ENCODE measurements around the gene ME3. TPM values are rescaled to one million over a fixed set of nuclear protein-coding genes. Genes with fewer than 3 reads are reported as not detected.

ME3 gene
- total RNA-seq, 1 donor from 2014 or later = 16.7 TPM

DNA sequence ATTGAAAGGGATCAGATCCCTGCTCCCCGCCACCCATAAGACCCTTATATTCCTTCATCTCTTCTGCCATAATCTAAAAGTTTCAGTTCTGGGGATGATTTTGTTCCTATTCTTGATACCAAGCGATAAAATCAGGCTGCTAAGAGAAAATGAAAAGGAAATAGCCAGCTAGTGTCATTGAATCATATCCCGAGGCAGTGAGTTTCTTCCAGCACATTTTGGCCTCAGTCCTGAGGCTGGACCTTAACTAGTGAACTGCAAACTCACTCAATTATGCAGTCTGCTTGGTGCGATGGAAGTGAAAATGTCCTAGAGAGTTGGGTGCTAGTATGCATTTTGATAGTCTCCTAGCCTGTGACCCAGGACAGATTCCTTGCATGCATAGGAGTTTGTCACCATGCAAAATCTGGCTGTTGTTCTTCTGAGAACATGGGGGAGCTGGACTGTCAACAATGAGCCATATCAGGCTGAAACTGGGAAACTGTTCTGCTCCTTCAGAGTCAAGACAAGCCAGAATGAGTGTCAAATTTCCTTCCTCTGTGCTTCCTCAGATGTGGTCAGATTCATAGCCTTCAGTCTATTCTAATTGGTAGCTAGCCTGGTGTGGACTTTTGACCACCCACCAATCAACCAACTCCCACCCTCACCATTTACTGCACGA lies 194.8 kb downstream of the ME3 start:
- peaks cover 18 to 30% (median 19%) of the 10 kb centered on the region in 3 donors for H3K4me1 ChIP-seq (ENCODE audit: control insufficient read depth in 3 of 3, insufficient read depth in 3 of 3, low read length in 3 of 3)
- no peak overlapping the region for H3K9ac ChIP-seq (ENCODE audit: low read depth in 1 of 3, low read length in 3 of 3)

DNA sequence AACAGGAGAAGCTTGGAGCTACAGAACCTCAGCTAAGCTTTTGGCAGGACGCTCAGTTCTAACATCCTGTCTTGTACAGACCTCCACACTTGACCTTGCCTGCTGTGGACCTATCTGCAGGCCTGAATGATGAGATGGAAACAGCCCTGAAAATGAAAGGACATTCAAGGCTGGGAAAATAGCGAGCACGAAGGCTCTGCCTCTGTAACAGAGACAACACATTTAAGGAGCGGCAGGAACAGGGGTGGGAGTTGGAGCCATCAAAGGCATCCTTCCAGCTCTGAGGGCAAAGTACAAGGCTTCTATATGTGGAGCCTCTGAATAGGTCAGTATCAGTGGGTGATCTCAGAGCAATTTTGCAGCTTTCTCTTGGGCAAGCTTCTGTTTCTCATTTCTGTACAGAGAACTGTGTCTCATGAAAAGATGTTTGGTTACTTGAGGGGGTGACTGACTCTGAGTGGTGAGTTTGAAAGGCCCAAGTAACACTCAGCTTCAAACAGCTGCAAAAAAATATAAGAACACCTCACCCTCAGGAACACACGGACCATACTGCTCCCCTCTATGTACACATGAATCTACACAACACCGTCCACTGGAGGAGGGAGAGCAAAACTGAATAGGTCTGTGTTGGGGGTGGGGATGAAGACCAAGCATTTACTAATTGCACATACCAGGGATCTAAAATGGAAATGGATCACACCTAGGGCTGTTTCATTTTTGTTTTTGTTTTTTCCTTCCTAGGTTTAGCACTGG lies 196.1 kb downstream of the ME3 start:
- Histone ChIP-seq H3K27ac (ENCODE audit: low read depth, low read length) (no peak overlapping the region), H3K4me3 (ENCODE audit: low read length in 3 of 3) (no peak overlapping the region), H3K9ac (ENCODE audit: low read depth in 1 of 3, low read length in 3 of 3) (peak overlapping the region in 1 of 3 donors; percentile 27), H3K4me1 (ENCODE audit: control insufficient read depth in 3 of 3, insufficient read depth in 3 of 3, low read length in 3 of 3) (peaks cover 18 to 30% (median 19%) of the 10 kb centered on the region in 3 donors), H3K9me3 (ENCODE audit: control insufficient read depth in 3 of 3, low read length in 3 of 3) (no peaks in the 10 kb centered on the region), H3K27me3 (ENCODE audit: control insufficient read depth in 3 of 3, insufficient read depth in 3 of 3, low read length in 3 of 3) (no peaks in the 10 kb centered on the region), H3K36me3 (ENCODE audit: control insufficient read depth in 3 of 3, insufficient read depth in 3 of 3, low read length in 3 of 3) (no peaks in the 10 kb centered on the region)

More for the DNA sequence above, 194.8 kb downstream of the ME3 start:
- Histone ChIP-seq H3K4me3 (ENCODE audit: low read length in 3 of 3) (no peak overlapping the region), H3K27me3 (ENCODE audit: control insufficient read depth in 3 of 3, insufficient read depth in 3 of 3, low read length in 3 of 3) (no peaks in the 10 kb centered on the region), H3K9me3 (ENCODE audit: control insufficient read depth in 3 of 3, low read length in 3 of 3) (no peaks in the 10 kb centered on the region), H3K36me3 (ENCODE audit: control insufficient read depth in 3 of 3, insufficient read depth in 3 of 3, low read length in 3 of 3) (no peaks in the 10 kb centered on the region), H3K27ac (ENCODE audit: low read depth, low read length) (peak overlapping the region; percentile 32)

DNA sequence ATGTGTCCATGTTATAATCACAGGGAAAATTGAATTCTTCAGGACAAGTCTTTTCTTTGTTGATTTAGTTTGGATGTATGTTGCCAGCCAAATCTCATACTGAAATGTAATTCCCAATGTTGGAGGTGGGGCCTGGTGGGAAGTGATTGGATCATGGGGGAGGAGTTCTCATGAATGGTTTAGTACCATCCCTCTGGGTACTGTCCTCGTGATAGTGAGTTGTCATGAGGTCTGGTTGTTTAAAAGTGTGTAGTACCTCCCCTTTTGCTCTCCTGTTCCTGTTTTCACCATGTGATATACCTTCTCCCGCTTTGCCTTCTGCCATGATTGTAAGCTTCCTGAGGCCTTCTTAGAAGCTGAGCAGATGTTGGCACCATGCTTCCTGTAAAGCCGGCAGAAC lies 197.4 kb downstream of the ME3 start:
- H3K9ac ChIP-seq (ENCODE audit: low read depth in 1 of 3, low read length in 3 of 3) = no peak overlapping the region
- no peaks in the 10 kb centered on the region for H3K27me3 ChIP-seq (ENCODE audit: control insufficient read depth in 3 of 3, insufficient read depth in 3 of 3, low read length in 3 of 3)
- H3K4me1 ChIP-seq (ENCODE audit: control insufficient read depth in 3 of 3, insufficient read depth in 3 of 3, low read length in 3 of 3) = peaks cover 18 to 37% (median 19%) of the 10 kb centered on the region in 3 donors
- H3K4me3 ChIP-seq (ENCODE audit: low read length in 3 of 3) = no peak overlapping the region
- no peaks in the 10 kb centered on the region for H3K9me3 ChIP-seq (ENCODE audit: control insufficient read depth in 3 of 3, low read length in 3 of 3)
- no peaks in the 10 kb centered on the region for H3K36me3 ChIP-seq (ENCODE audit: control insufficient read depth in 3 of 3, insufficient read depth in 3 of 3, low read length in 3 of 3)
- H3K27ac ChIP-seq (ENCODE audit: low read depth, low read length) = peak overlapping the region; percentile 63

DNA sequence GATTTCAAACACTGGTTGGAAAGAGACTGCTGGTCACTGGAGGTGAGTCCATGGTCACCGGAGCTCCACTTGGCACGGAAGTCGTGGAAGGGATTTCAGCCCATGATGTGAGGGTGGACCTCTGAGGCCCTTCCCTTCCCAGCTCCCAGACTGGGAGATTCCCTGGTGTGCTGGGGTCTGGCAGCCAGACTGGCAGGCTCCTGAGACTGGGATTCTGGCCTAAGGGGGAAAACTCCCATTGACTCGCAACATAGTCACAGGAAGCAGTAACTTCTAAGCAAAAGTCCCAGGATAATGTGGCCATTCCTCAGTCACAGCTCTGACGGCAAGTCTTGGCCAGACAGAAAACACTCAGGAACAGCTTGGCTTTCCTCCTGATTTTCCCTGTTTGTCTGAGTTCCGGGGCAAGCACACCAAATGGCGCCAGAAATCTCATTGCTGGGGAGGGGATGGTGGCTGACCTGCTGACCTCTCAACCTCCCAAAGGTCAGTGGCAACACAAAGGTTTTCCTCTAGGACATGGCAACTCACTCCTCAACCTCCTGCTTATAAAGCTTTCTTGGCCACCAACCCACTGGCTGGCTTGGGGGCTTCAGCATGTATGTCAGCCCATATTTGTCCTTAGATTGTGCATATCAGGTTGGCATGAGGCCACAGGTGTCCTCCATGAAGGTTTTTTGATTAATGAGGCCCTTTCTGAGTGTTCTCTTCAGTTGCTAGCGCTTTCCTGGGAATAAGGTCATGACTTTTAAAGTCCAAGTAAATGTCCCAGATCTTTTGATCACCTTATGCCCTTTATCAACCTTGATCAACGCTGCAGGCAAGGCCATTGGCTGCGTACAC lies 198.2 kb downstream of the ME3 start:
- H3K27ac ChIP-seq (ENCODE audit: low read depth, low read length) = peak overlapping the region; percentile 63
- H3K27me3 ChIP-seq (ENCODE audit: control insufficient read depth in 3 of 3, insufficient read depth in 3 of 3, low read length in 3 of 3) = no peaks in the 10 kb centered on the region
- no peaks in the 10 kb centered on the region for H3K9me3 ChIP-seq (ENCODE audit: control insufficient read depth in 3 of 3, low read length in 3 of 3)
- no peaks in the 10 kb centered on the region for H3K36me3 ChIP-seq (ENCODE audit: control insufficient read depth in 3 of 3, insufficient read depth in 3 of 3, low read length in 3 of 3)
- no peak overlapping the region for H3K4me3 ChIP-seq (ENCODE audit: low read length in 3 of 3)
- no peak overlapping the region for H3K9ac ChIP-seq (ENCODE audit: low read depth in 1 of 3, low read length in 3 of 3)
- peaks cover 18 to 41% (median 23%) of the 10 kb centered on the region in 3 donors for H3K4me1 ChIP-seq (ENCODE audit: control insufficient read depth in 3 of 3, insufficient read depth in 3 of 3, low read length in 3 of 3)

DNA sequence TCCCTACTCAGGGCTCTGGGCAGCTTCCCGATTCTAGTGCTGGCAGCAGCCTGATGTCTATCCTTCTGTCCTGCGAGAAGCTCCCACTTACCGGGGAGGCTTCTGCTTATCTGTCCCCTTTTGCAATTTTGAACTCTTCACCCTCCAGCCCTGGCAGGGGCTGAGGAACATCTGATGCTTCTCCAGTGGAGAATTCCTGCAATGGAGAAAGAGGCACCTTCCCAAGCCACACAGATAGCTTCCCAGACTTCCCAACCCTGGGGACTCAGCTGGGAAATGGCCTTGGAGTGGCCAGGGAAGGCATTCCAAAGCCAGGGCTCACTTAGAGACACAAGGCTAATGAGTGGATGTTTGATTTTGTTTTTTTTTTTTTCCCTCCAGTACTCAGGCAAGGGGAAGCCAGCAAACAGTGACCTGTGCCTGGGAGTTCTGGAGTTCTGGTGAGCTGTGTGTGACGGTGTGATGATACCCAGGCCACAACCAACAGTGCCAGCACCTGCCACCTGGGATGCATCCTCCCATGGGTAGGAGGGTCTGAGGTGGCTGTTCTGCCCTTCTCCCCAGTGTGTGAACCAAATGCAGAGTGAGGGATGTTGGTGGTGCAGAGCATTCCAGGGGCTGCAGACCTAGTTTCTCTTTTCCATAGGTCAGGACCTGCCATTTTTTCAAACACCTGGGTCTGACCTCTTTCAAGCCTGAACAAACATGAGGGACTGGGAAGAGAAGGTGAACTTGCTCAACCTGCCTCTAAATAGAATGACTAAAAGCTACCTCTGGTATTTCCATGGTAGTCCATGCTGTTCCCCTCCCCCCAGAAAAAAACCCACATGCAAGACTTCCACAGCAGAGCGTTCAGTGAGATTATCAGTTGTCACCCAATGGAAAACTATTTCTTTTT lies 202.7 kb downstream of the ME3 start:
- Histone ChIP-seq H3K9ac (ENCODE audit: low read depth in 1 of 3, low read length in 3 of 3) (no peak overlapping the region), H3K4me1 (ENCODE audit: control insufficient read depth in 3 of 3, insufficient read depth in 3 of 3, low read length in 3 of 3) (peaks cover 5 to 20% (median 11%) of the 10 kb centered on the region in 3 donors), H3K27ac (ENCODE audit: low read depth, low read length) (peak overlapping the region; percentile 33), H3K9me3 (ENCODE audit: control insufficient read depth in 3 of 3, low read length in 3 of 3) (no peaks in the 10 kb centered on the region), H3K4me3 (ENCODE audit: low read length in 3 of 3) (no peak overlapping the region), H3K36me3 (ENCODE audit: control insufficient read depth in 3 of 3, insufficient read depth in 3 of 3, low read length in 3 of 3) (peaks cover 0 to 1% (median 0%) of the 10 kb centered on the region in 3 donors), H3K27me3 (ENCODE audit: control insufficient read depth in 3 of 3, insufficient read depth in 3 of 3, low read length in 3 of 3) (no peaks in the 10 kb centered on the region)

DNA sequence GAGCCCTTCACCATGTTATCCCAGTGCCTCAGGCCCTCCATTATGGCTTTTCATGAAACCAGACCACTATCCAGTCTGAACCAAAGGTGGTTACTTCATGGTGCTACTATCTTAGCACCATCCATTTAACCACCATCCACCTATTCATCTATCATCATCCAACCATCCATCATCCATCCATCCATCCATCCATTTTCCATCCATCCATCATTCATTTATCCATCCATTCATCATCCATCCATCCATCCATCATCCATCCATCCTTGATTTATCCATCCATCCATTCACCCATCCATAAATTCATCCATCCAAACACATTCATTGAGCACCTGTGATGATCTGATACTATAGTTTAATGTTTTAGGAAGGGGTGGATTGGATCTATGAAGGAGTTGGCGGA lies 204.2 kb downstream of the ME3 start:
- Histone ChIP-seq H3K9me3 (ENCODE audit: control insufficient read depth in 3 of 3, low read length in 3 of 3) (no peaks in the 10 kb centered on the region), H3K27me3 (ENCODE audit: control insufficient read depth in 3 of 3, insufficient read depth in 3 of 3, low read length in 3 of 3) (no peaks in the 10 kb centered on the region), H3K9ac (ENCODE audit: low read depth in 1 of 3, low read length in 3 of 3) (no peak overlapping the region), H3K36me3 (ENCODE audit: control insufficient read depth in 3 of 3, insufficient read depth in 3 of 3, low read length in 3 of 3) (peaks cover 0 to 3% (median 0%) of the 10 kb centered on the region in 3 donors), H3K4me3 (ENCODE audit: low read length in 3 of 3) (no peak overlapping the region), H3K27ac (ENCODE audit: low read depth, low read length) (no peak overlapping the region), H3K4me1 (ENCODE audit: control insufficient read depth in 3 of 3, insufficient read depth in 3 of 3, low read length in 3 of 3) (peaks cover 4 to 13% (median 11%) of the 10 kb centered on the region in 3 donors)

DNA sequence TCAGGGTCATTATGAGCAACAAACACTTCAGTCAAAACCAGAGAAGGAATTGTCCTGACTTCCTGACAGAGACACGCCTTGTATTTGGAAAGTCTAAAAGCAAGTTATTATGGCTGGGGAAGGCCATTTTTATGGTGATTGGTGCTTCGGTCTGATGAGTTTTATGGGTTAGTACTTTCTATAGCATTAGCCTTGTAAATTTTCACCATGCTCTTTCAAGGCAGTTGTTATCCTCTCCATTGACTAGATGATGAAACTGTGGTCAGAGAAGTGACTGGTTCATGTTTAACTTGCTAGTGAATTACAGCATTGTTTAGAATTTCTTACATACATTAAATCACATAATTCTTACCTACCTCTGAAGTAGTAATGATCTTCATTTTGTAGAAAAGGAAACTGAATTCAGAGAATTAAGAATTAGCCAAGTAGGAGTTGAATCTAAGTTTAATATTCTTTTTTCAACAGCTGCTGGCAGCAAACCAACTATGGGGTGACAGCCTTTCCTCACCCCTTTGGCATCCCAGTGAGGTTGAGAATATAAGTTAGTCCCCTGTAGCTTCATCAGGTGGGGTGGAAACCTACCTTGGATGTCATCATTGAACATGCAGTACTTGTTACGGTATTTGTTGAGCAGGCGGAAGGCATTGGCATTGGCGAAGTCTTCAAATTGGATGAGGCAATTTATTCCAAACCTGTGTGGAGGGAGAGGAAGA lies 207.8 kb downstream of the ME3 start:
- H3K27me3 ChIP-seq (ENCODE audit: control insufficient read depth in 3 of 3, insufficient read depth in 3 of 3, low read length in 3 of 3) = no peaks in the 10 kb centered on the region
- no peak overlapping the region for H3K27ac ChIP-seq (ENCODE audit: low read depth, low read length)
- no peaks in the 10 kb centered on the region for H3K9me3 ChIP-seq (ENCODE audit: control insufficient read depth in 3 of 3, low read length in 3 of 3)
- peaks cover 13 to 22% (median 20%) of the 10 kb centered on the region in 3 donors for H3K4me1 ChIP-seq (ENCODE audit: control insufficient read depth in 3 of 3, insufficient read depth in 3 of 3, low read length in 3 of 3)
- H3K36me3 ChIP-seq (ENCODE audit: control insufficient read depth in 3 of 3, insufficient read depth in 3 of 3, low read length in 3 of 3) = peaks cover 0 to 3% (median 0%) of the 10 kb centered on the region in 3 donors
- no peak overlapping the region for H3K4me3 ChIP-seq (ENCODE audit: low read length in 3 of 3)
- no peak overlapping the region for H3K9ac ChIP-seq (ENCODE audit: low read depth in 1 of 3, low read length in 3 of 3)

DNA sequence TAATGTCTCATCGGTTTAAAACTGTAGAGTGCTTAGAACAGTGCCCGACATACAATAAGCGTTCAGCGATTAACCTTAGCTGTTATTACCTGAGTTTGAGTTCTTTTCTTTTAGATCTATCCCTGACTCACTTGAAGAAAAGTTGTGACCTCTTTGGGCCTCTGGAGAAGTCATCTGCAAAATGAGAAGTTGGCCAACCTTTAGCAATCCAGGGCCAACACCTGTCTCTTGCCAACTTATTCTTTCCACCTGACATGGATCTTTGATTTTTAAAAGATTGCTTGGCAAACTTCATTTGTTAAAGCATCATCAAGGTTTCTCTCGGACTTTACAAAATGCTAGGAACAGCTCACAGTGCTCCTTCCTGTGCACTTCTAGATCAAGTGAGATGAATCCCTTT lies 208.5 kb downstream of the ME3 start:
- Histone ChIP-seq H3K27me3 (ENCODE audit: control insufficient read depth in 3 of 3, insufficient read depth in 3 of 3, low read length in 3 of 3) (no peaks in the 10 kb centered on the region), H3K4me3 (ENCODE audit: low read length in 3 of 3) (no peak overlapping the region), H3K27ac (ENCODE audit: low read depth, low read length) (no peak overlapping the region), H3K36me3 (ENCODE audit: control insufficient read depth in 3 of 3, insufficient read depth in 3 of 3, low read length in 3 of 3) (peaks cover 0 to 3% (median 0%) of the 10 kb centered on the region in 3 donors), H3K9ac (ENCODE audit: low read depth in 1 of 3, low read length in 3 of 3) (no peak overlapping the region), H3K4me1 (ENCODE audit: control insufficient read depth in 3 of 3, insufficient read depth in 3 of 3, low read length in 3 of 3) (peaks cover 19 to 26% (median 22%) of the 10 kb centered on the region in 3 donors), H3K9me3 (ENCODE audit: control insufficient read depth in 3 of 3, low read length in 3 of 3) (no peaks in the 10 kb centered on the region)

DNA sequence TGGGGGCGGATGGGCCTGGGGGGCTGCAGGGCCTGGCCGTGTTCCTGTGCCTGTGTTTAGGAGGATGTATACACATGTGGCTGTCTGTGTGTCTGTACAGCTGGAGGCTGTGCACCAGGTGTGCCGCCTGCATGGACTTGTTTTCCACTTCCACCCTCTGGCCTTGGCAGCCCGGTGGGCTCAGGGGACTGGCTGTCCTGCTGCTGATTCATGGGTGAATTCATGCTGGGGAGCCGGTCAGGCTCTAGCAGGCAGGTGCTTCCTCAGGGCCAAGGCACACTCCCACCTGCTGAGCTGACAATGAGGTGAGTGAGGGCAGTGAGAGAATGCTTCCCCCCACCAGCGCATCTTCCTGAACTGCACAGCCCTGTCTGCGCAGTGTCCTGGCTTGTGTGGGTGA lies 209.3 kb downstream of the ME3 start:
- H3K4me1 ChIP-seq (ENCODE audit: control insufficient read depth in 3 of 3, insufficient read depth in 3 of 3, low read length in 3 of 3) = peaks cover 19 to 26% (median 22%) of the 10 kb centered on the region in 3 donors
- H3K9me3 ChIP-seq (ENCODE audit: control insufficient read depth in 3 of 3, low read length in 3 of 3) = no peaks in the 10 kb centered on the region
- no peak overlapping the region for H3K27ac ChIP-seq (ENCODE audit: low read depth, low read length)
- H3K9ac ChIP-seq (ENCODE audit: low read depth in 1 of 3, low read length in 3 of 3) = no peak overlapping the region
- H3K4me3 ChIP-seq (ENCODE audit: low read length in 3 of 3) = no peak overlapping the region
- H3K27me3 ChIP-seq (ENCODE audit: control insufficient read depth in 3 of 3, insufficient read depth in 3 of 3, low read length in 3 of 3) = no peaks in the 10 kb centered on the region
- H3K36me3 ChIP-seq (ENCODE audit: control insufficient read depth in 3 of 3, insufficient read depth in 3 of 3, low read length in 3 of 3) = peaks cover 0 to 3% (median 0%) of the 10 kb centered on the region in 3 donors
